GM18499 (cell line): Measurements from ENCODE around the gene TRDN.
"Not testable (repeated sequence)": the region's sequence is repeated elsewhere in the genome, so short reads cannot be mapped to it uniquely, and the experiment has no call there.

Source experiments
- ATAC-seq: cut with Tn5 transposase; IDR thresholded peaks from one replicate; pipeline ENCODE4 v1.9.1; 2021; ENCODE audit warnings: moderate number of reproducible peaks; ENCODE audit not compliant: insufficient read depth, unreplicated experiment

Gene TRDN

GRCh38 chr6:123569575-123569974, 67.2 kb downstream of the TRDN start:
- ATAC-seq: no peak

DNA sequence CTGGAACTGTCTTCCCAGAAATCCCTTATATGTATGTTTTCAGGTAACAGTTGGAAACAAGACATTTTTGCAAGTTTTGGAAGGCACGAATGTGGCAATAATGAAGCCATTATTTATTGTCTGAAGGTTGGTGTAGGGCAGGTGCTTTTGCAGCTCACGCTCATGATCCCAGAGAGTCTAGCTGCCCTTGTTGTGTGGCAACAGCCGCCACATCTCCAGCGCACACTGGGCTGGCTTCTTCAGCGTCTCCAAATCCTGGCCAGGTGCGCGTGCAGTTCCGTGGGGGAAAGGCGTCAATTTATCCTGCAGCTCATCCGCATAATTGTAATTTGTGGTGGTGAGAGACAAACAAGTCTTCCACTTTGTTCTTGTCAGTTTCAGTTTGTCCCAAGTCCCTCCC, 71.2 kb downstream of the TRDN start:
- no peak for ATAC-seq

- ATAC-seq: no peak
These were observed 72.4 kb downstream of the TRDN start for GRCh38 chr6:123564361-123564760.

- no peak for ATAC-seq
These were observed 74.1 kb downstream of the TRDN start for GRCh38 chr6:123562677-123563076.

GRCh38 chr6:123562264-123562663, 74.5 kb downstream of the TRDN start:
- no peak for ATAC-seq

- ATAC-seq: not testable (repeated sequence)
These were observed 76.9 kb downstream of the TRDN start for GRCh38 chr6:123559816-123560215.

DNA sequence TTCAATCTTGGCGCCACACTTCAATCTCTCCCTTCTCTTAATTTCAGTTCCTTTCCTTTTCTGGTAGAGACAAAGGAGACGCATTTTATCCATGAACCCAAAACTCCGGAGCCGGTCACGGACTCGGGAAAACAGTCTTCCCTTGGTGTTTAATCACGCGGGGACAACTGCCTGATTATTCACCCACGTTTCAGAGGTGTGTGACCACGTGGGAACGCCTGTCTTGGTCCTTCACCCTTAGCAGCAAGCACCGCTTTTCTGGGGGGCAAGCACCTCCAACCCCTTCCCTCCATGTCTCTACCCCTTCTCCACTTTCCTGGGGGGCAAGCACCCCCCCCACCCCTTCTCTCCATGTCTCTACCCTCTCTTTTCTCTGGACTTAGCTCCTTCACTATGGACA, 79.3 kb downstream of the TRDN start:
- not testable (repeated sequence) for ATAC-seq

- no peak for ATAC-seq
These were observed 84.6 kb downstream of the TRDN start for GRCh38 chr6:123551939-123552707.

DNA sequence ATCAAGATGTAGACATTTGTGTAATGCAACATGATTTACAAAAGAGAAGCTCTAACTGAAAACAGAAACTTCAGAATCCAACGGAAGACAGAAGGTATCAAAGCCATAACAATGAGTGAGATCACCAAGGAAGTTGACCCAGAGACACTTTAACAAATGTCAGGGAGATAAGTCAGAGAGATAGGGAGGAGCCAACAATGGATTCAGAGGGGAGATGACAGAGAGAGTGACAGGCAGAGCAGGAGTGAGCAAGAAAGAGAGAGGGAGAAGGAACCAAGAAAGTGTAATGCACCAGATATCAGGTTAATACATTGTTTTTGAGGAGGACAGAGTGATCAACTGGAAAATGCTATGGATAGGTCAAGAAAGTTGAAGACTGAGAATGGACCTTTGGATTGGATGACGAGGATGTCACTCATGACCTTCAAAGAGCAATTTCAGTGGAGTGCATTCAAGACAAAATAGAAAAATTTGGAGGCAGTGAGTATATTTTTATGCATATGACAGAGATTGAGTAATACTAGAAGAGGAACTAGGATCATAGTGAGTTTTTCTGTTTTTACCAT, 86.6 kb downstream of the TRDN start:
- no peak for ATAC-seq

DNA sequence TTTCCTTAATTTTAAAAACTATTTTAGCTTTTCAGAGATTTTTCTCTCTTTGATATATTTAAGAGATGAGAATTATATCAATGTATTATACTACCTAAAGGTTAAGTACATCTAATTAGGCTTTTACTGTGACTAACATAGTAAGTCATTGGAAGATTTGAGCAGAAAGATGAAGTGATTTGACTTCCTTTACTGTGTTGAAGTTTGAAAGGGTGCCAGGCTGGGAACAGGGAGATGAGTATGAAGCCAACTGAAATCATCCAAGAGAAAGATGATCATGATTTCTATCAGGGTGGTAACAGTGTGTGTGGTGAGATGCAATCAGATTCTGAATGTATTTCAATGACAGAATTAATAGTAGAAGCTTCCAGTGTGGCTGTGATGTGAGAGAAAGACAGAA, 87.3 kb downstream of the TRDN start:
- ATAC-seq: no peak

- no peak for ATAC-seq
These were observed 89.4 kb downstream of the TRDN start for GRCh38 chr6:123547216-123547978.

DNA sequence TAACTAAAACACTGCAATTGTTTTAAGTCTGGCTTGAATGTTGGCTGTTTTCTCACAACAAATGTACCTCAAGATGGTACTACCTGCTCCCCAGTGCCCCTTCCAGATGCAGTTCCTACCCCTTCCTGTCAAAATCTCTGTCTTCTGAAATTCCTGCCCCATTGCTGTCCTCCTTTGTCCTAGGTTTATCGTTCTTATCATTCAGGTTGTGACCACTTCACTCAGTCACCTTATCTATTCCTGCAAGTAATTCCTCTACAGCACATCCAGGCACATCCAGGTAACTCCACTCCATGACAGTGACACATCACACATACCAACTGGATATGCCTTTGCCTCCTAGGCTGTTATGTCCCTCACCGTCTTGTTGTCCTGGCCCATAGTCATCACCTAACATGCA, 90.2 kb downstream of the TRDN start:
- no peak for ATAC-seq

- no peak for ATAC-seq
These were observed 95.3 kb downstream of the TRDN start for GRCh38 chr6:123541462-123541861.

DNA sequence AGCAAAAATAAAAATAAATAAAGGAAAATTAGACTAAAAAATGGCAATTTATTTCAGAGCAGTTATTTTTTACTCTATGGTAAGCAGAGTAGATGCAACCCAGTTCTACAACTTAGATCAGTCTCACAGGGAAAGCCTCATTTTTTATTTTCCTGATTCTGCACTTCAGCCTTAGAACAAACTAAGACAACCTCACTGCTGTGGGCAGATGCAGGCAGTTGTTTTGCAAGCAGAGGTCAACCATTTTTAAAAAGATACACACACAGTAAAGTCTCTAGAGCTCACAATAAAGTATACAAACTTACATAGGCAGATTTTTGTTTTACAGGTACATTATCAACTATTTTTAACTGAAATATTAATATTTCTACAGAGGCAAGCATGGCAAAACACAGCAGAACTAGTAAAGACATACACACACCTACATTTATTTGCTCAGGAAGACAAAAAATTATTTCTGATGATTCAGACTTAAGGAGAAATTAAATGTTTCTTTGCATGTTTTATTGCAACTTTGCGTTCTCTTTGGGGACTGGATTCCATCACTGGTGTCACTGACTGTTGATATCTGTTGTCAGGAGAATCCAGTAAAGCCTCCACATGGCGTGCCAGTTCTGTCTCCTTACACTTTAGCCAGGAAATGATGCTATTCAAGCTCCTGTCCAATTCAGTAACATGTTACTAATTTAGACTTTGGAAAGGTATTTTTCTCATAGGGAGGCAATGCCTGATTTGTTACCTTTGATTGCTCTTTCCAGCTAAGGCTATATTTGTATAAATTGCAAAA, 102.7 kb downstream of the TRDN start:
- no peak for ATAC-seq

DNA sequence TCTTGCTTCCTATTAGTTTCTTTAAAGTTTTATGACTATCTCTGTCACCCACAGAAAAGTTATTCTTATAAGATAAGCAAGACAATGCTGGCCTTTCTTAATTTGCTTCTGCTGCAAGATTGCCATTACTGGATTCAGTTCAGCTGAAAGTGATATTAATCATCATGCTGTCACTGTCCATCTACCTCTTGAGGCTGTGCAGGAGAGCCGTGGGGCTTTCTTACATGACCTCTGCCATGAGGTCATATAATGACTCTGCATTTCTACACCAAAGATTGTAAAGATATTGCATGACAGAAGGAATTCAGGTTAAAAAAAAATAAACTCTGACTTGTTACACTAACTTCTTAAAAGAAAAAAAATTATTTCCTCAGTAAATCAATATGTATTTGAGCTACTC, 106.9 kb downstream of the TRDN start:
- ATAC-seq: no peak

DNA sequence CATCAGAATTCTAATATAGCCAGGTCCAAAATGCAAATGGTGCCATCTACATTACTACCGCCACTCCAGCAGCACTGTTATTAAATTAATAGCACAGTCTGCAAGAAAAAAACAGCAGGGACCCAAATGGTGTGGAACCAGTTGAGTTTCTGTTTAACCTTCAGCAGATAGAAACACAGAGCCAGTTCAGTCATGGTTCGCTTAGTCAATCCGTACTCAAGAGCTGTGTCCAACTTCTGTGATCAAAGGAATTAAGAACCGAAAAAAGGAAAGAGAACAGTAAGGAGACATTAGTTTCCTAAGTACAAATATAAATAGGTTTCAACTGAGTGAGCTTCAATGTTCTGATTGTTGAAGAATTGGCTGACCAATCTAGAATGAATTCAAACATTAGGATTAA, 107.7 kb downstream of the TRDN start:
- ATAC-seq: no peak

GRCh38 chr6:123527406-123527805, 109.3 kb downstream of the TRDN start:
- no peak for ATAC-seq

DNA sequence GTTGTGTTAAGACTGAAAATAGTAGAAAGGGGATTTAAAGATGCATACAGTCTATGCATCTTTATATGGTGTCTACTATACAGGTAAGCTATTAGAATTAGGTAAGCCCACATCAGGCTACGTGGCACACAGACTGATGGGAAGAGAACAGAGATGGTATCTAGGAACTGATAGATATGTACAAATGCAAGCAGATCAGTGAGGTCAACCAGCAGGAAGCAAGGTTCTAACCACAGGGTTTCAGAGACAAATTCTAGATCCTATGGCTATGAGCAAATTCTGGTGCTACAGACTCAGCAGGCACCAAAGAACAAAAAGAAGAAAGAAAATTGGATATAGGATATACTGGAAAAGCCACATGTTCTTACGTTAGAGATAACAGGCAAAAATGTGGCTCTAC, 110.6 kb downstream of the TRDN start:
- no peak for ATAC-seq

- no peak for ATAC-seq
These were observed 112.0 kb downstream of the TRDN start for GRCh38 chr6:123524781-123525180.

- no peak for ATAC-seq
These were observed 116.5 kb downstream of the TRDN start for GRCh38 chr6:123520217-123520616.

DNA sequence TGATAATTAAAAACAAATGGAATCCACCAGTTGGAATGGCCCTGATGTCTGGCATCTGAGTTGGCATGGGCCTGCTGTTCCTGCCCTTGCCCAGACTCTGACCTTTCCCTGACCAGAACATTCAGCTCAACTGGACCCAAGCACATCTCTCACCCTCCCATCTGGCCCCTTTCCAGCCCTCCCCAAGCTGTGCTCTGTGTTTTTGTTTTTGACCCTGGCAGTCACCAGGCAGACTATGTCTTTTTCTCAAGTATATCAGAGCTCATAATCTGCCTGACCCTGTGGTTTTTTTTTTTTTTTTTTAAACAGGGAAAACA, 117.6 kb downstream of the TRDN start:
- no peak for ATAC-seq
